Heart left ventricle (tissue), 13 donors: ENCODE data around the gene TWF2.

Experiments used
- POLR2A ChIP-seq, 2 donors: fragments of 450-650 bp; IDR thresholded peaks; one replicate each; pipeline ENCODE4 v1.6.1; 2017; ENCODE audit warnings: antibody characterized with exemption in 2 of 2, mild to moderate bottlenecking in 2 of 2, moderate library complexity in 2 of 2
- TF ChIP-seq, protein P1 (sequence below), 12 donors: fragments of 200-600 bp; sonication (generic) in 4 of 12; IDR thresholded peaks; one replicate each; pipeline versions ENCODE4 v1.5.0 to v1.8.0; 2018 to 2022; ENCODE audit warnings: antibody characterized with exemption in 12 of 12, mild to moderate bottlenecking in 5 of 12
- donor health status: ischemic (EF 13 %, LVEDD 7.1; RV severe dilation, severe dysfunction).
- donor health status: DM: no; HTN: yes; CAD: no.
- donor health status: DM: no; HTN: no; CAD: no.
- donor health status: ischemic (EF 25% LVEDD 6.9; RV normal size, moderate dysfunction).
- donor health status: ischemic (EF 25% LVEDD 5.7; RV mildly dilated, moderate dysfunction).
- donor health status: ischemic (EF 35%, LVEDD 5.7; RV mildly dilated, moderate dysfunction).
- donor health status: nonischemic (EF 11% LVEDD 7.7; RV severe dilation, severe dysfunction).
- donor health status: DM: yes; HTN: yes; CAD: no.
- donor health status: PGD.
- donor health status: ischemic (EF 29% LVEDD 5.4; RV normal size, mild dysfunction).
- donor health status: nonischemic (EF 23%, LVEDD 6.1; RV moderate dilation, normal function).

DNA sequence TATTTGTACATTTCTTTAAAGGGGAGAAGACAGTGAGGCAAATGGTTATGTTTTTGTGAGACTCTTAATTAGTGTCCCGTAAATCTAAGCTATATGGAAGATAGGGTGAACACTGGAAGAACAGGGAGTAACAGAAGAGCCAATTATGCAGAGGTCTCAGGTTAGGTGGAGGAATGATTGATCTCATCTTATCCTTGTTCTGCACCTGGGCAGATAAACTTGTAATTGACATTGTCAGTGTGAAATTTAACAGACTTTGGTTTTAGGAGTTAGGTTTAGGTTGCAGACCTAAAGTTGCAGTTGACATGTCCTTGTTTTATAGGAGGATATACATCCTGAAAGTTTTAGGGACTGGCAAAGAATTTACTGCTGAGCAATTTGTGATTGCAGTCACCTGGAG, 3.1 kb upstream of the TWF2 start:
- TF ChIP-seq, protein P1, sequence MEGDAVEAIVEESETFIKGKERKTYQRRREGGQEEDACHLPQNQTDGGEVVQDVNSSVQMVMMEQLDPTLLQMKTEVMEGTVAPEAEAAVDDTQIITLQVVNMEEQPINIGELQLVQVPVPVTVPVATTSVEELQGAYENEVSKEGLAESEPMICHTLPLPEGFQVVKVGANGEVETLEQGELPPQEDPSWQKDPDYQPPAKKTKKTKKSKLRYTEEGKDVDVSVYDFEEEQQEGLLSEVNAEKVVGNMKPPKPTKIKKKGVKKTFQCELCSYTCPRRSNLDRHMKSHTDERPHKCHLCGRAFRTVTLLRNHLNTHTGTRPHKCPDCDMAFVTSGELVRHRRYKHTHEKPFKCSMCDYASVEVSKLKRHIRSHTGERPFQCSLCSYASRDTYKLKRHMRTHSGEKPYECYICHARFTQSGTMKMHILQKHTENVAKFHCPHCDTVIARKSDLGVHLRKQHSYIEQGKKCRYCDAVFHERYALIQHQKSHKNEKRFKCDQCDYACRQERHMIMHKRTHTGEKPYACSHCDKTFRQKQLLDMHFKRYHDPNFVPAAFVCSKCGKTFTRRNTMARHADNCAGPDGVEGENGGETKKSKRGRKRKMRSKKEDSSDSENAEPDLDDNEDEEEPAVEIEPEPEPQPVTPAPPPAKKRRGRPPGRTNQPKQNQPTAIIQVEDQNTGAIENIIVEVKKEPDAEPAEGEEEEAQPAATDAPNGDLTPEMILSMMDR (IDR thresholded peaks at IDR 0.05) = no peak
- no peak for TF ChIP-seq POLR2A (IDR thresholded peaks at IDR 0.05)
